ENCODE data around the gene SMOC2.

The SMOC2 gene

GRCh38 chr6:168638468-168639271 is 197.7 kb downstream of the SMOC2 start:
- Mint-ChIP-seq H3K4me1 (ENCODE audit: low read depth) (no peaks in the 10 kb centered on the region), H3K27me3 (ENCODE audit: low read depth) (no peaks in the 10 kb centered on the region), H3K4me3 (no peak overlapping the region), H3K9me3 (peaks cover 5% of the 10 kb centered on the region), H3K27ac (no peak overlapping the region), H3K36me3 (ENCODE audit: low read depth) (no peaks in the 10 kb centered on the region)
- DNase-seq (ENCODE audit: low spot score), result no peak

DNA sequence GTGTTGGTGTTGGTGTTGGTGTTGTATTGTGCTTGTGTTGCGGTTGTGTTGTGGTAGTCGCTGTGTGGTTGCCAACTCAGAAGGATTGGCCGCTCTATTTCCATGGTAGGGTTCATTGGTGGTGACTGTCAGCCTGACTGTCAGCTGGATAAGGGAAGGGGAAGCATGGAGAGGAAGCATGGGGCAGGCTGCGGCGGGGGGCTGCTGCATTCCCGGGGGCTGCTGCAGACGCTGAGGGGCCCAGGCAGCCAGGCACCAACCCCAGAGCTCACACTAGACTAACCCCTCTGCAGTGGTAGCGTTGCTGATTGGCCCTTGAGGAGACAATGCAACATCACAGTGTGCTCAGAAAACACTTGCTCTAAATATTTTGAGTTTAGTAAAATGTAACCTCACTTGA is 199.2 kb downstream of the SMOC2 start:
- Mint-ChIP-seq H3K4me1 (ENCODE audit: low read depth) (no peaks in the 10 kb centered on the region), H3K27me3 (ENCODE audit: low read depth) (no peaks in the 10 kb centered on the region), H3K36me3 (ENCODE audit: low read depth) (no peaks in the 10 kb centered on the region), H3K27ac (no peak overlapping the region), H3K9me3 (no peaks in the 10 kb centered on the region), H3K4me3 (no peak overlapping the region)
- no peak for DNase-seq (ENCODE audit: low spot score)

GRCh38 chr6:168640768-168641167 is 199.8 kb downstream of the SMOC2 start:
- DNase-seq (ENCODE audit: low spot score), result no peak
- Mint-ChIP-seq H3K27ac (no peak overlapping the region), H3K4me1 (ENCODE audit: low read depth) (no peaks in the 10 kb centered on the region), H3K9me3 (no peaks in the 10 kb centered on the region), H3K4me3 (no peak overlapping the region), H3K27me3 (ENCODE audit: low read depth) (no peaks in the 10 kb centered on the region), H3K36me3 (ENCODE audit: low read depth) (no peaks in the 10 kb centered on the region)

DNA sequence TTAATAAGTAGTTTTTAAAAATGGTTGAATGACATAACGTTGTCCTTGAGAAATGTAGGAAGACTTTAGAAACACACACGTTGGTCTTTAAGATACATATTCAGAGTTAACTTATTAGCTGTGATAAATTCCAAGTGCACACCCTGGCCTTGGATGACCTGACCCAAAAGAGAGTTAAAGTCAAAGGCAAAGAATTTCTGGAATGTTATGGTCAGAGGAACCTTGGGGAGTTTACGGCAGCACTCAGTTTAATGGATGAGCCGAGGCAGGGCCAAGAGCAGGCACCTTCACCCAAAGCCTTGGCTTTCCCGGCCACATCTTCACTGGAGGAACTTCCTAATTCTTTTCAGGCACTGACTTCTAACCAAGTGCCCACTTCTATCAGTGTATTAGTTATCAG is 200.5 kb downstream of the SMOC2 start:
- Mint-ChIP-seq H3K27me3 (ENCODE audit: low read depth) (no peaks in the 10 kb centered on the region), H3K4me3 (no peak overlapping the region), H3K27ac (no peak overlapping the region), H3K4me1 (ENCODE audit: low read depth) (no peaks in the 10 kb centered on the region), H3K9me3 (no peaks in the 10 kb centered on the region), H3K36me3 (ENCODE audit: low read depth) (no peaks in the 10 kb centered on the region)
- DNase-seq (ENCODE audit: low spot score), result no peak

- H3K27ac Mint-ChIP-seq, result no peak overlapping the region
- no peaks in the 10 kb centered on the region for H3K27me3 Mint-ChIP-seq (ENCODE audit: low read depth)
- no peak for DNase-seq (ENCODE audit: low spot score)
These were observed 202.4 kb downstream of the SMOC2 start for GRCh38 chr6:168643401-168643800.

GRCh38 chr6:168645326-168645725 is 204.3 kb downstream of the SMOC2 start:
- Mint-ChIP-seq H3K36me3 (ENCODE audit: low read depth) (no peaks in the 10 kb centered on the region), H3K9me3 (no peaks in the 10 kb centered on the region), H3K27me3 (ENCODE audit: low read depth) (no peaks in the 10 kb centered on the region), H3K4me3 (no peak overlapping the region), H3K4me1 (ENCODE audit: low read depth) (no peaks in the 10 kb centered on the region), H3K27ac (no peak overlapping the region)
- no peak for DNase-seq (ENCODE audit: low spot score)

More at GRCh38 chr6:168643401-168643800, 202.4 kb downstream of the SMOC2 start:
- Mint-ChIP-seq H3K4me1 (ENCODE audit: low read depth) (no peaks in the 10 kb centered on the region), H3K36me3 (ENCODE audit: low read depth) (no peaks in the 10 kb centered on the region), H3K4me3 (no peak overlapping the region), H3K9me3 (no peaks in the 10 kb centered on the region)

GRCh38 chr6:168647271-168647670 is 206.3 kb downstream of the SMOC2 start:
- no peaks in the 10 kb centered on the region for H3K9me3 Mint-ChIP-seq
- H3K27ac Mint-ChIP-seq, result no peak overlapping the region
- no peaks in the 10 kb centered on the region for H3K27me3 Mint-ChIP-seq (ENCODE audit: low read depth)
- DNase-seq (ENCODE audit: low spot score), result no peak
- no peaks in the 10 kb centered on the region for H3K4me1 Mint-ChIP-seq (ENCODE audit: low read depth)
- no peak overlapping the region for H3K4me3 Mint-ChIP-seq
- no peaks in the 10 kb centered on the region for H3K36me3 Mint-ChIP-seq (ENCODE audit: low read depth)

DNA sequence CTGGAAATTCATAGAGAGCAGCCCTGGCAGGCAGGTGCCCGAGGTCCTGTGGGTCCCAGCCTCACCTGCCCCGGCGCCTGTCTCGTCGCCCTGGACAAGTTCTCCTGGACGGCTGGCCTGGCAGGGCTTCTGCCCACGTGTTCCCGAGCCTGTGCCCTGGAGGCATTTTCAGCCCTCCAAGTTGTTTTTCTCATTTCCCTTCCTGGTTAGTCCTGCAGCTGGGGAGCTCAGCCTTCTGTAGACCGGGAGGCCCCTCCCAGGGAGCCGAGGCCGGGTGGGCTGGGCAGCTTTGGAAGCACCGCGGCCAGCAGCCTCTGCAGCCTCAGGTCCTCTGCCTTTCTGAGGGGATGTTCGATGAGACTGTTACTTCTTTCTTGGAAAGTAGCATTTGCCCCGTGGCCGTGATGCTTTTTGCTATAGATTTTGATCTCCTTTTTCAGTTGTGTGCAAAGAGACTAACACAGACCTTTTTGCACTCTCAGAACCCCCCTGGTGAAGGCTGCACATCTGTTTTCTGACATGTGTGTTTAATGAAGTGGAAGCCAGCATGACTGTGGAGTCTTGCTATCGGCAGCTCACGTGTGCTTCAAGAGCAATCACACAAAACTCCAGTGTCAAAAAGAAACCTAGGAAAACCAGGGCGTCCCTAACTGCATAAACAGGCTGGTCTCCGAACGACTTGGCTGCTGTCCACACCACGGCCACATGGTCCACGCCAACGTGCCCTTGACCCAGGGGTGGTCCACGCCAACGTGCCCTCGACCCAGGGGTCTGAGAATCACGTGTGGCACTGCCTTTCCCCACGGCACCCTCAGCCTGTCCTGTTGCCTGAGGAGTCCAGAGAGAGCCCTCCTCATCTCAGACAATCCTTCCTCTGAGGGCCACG is 207.5 kb downstream of the SMOC2 start:
- H3K4me3 Mint-ChIP-seq, result no peak overlapping the region
- no peaks in the 10 kb centered on the region for H3K36me3 Mint-ChIP-seq (ENCODE audit: low read depth)
- no peaks in the 10 kb centered on the region for H3K4me1 Mint-ChIP-seq (ENCODE audit: low read depth)
- no peaks in the 10 kb centered on the region for H3K9me3 Mint-ChIP-seq
- H3K27me3 Mint-ChIP-seq (ENCODE audit: low read depth), result no peaks in the 10 kb centered on the region
- no peak for DNase-seq (ENCODE audit: low spot score)
- no peak overlapping the region for H3K27ac Mint-ChIP-seq

DNA sequence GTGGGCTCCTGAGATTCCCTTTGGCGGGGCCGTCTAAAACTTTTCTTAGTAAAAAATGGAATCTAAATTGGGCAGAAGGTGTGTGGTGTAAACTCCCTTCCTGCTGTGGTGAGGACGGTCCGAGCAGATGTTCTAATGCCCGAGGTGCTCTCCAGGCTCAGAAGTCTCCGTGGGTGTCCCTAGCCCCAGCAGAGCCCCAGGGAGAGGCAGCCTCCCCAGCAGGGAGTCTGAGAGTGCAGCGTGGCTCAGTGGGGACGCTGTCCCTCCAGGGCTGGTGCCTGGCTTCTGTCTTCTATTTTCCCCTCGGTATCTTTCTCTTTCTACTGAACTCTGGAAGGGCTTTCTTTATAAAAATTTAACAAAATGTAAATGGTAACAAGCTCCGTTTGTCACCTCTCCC is 208.2 kb downstream of the SMOC2 start:
- H3K27ac Mint-ChIP-seq, result no peak overlapping the region
- no peaks in the 10 kb centered on the region for H3K36me3 Mint-ChIP-seq (ENCODE audit: low read depth)
- no peak overlapping the region for H3K4me3 Mint-ChIP-seq
- H3K4me1 Mint-ChIP-seq (ENCODE audit: low read depth), result no peaks in the 10 kb centered on the region
- H3K9me3 Mint-ChIP-seq, result no peaks in the 10 kb centered on the region
- DNase-seq (ENCODE audit: low spot score), result no peak
- H3K27me3 Mint-ChIP-seq (ENCODE audit: low read depth), result no peaks in the 10 kb centered on the region

DNA sequence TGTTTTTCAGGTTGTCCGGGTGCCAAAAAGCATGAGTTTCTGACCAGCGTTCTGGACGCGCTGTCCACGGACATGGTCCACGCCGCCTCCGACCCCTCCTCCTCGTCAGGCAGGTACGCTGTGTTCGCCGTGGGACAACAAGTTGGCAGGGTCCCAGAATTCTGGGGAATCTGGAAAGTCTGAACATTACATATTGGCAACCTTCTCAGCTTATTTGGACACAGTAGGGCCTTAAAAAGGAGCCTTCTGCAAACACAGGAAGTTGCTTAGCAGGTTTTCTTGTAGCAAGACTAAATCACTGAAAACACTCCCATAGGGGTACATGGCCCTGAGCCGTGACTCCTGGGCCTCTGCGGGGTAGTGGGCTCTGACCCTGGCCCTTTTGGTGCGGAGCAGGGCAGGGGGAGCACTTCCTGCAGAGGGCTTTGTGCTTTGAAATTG is 209.7 kb downstream of the SMOC2 start:
- Mint-ChIP-seq H3K4me1 (ENCODE audit: low read depth) (no peaks in the 10 kb centered on the region), H3K27me3 (ENCODE audit: low read depth) (no peaks in the 10 kb centered on the region), H3K9me3 (no peaks in the 10 kb centered on the region)

GRCh38 chr6:168655462-168656152 is 214.6 kb downstream of the SMOC2 start:
- H3K27me3 Mint-ChIP-seq (ENCODE audit: low read depth), result no peaks in the 10 kb centered on the region
- no peak for DNase-seq (ENCODE audit: low spot score)
- peaks cover 14% of the 10 kb centered on the region for H3K9me3 Mint-ChIP-seq
- no peak overlapping the region for H3K27ac Mint-ChIP-seq
- H3K4me1 Mint-ChIP-seq (ENCODE audit: low read depth), result no peaks in the 10 kb centered on the region
- no peaks in the 10 kb centered on the region for H3K36me3 Mint-ChIP-seq (ENCODE audit: low read depth)
- H3K4me3 Mint-ChIP-seq, result no peak overlapping the region

More for the DNA sequence above, 209.7 kb downstream of the SMOC2 start:
- Mint-ChIP-seq H3K36me3 (ENCODE audit: low read depth) (no peaks in the 10 kb centered on the region), H3K4me3 (no peak overlapping the region), H3K27ac (no peak overlapping the region)
- no peak for DNase-seq (ENCODE audit: low spot score)

DNA sequence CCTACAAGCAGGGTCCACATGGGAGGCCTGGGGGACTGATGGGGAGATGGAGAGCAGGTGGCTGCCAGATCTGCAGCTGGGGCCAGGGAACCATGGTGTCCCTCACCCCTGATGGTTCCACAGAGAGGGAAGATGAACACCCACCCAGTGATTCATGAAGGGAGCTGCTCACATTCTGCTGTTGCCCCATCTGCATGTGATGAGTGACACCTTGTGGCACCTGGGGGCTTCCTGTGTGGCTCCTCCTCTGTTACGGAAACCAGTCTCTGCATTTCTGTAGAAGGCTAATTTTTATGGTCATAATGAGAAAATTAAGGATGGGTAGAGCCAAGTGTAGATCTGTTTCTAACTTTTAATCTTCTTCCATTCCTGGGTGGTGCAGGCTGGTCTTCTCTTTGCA is 217.1 kb downstream of the SMOC2 start:
- H3K36me3 Mint-ChIP-seq (ENCODE audit: low read depth), result no peaks in the 10 kb centered on the region
- H3K4me3 Mint-ChIP-seq, result no peak overlapping the region
- no peaks in the 10 kb centered on the region for H3K27me3 Mint-ChIP-seq (ENCODE audit: low read depth)
- DNase-seq (ENCODE audit: low spot score), result no peak
- no peak overlapping the region for H3K27ac Mint-ChIP-seq
- no peaks in the 10 kb centered on the region for H3K4me1 Mint-ChIP-seq (ENCODE audit: low read depth)
- peaks cover 14% of the 10 kb centered on the region for H3K9me3 Mint-ChIP-seq

DNA sequence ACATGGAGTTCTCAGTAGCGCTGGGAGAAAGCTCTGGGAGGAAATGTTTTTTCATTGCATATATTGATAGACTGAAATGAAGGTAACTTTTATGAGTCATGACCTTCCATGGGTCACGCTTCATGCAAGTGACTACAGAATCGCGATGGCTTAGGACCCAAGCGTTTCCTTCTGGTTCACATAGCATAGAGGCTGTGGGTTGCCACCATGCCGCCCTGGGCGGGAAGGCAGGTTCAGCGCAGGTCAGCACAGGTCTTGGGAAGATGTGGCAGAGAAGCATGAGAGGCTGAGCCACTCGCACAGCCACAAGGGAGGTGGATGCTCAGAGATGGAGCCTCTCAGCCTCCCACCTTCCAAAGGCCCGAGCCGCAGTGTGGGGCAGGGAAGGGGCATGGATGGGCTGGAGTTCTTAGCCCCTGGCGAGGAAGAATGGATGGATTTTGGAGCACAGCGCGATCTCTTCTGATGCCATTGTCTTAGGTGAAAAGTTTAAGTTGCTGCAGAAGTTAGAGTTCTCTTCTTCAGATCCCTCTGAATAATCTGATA is 219.5 kb downstream of the SMOC2 start:
- H3K4me1 Mint-ChIP-seq (ENCODE audit: low read depth), result no peaks in the 10 kb centered on the region
- no peaks in the 10 kb centered on the region for H3K36me3 Mint-ChIP-seq (ENCODE audit: low read depth)
- no peak overlapping the region for H3K4me3 Mint-ChIP-seq
- H3K27me3 Mint-ChIP-seq (ENCODE audit: low read depth), result no peaks in the 10 kb centered on the region
- no peak for DNase-seq (ENCODE audit: low spot score)
- peaks cover 14% of the 10 kb centered on the region for H3K9me3 Mint-ChIP-seq
- H3K27ac Mint-ChIP-seq, result no peak overlapping the region
